Globus pallidus (tissue), 1 donor: ENCODE data around the gene ANKRD55.
"Not testable (repeated sequence)": the region's sequence is repeated elsewhere in the genome, so short reads cannot be mapped to it uniquely, and the experiment has no call there.

Source experiments
- DNase-seq: peaks from one replicate; pipeline ENCODE4 v3.0.0-alpha.2; 2015; ENCODE audit warnings: low spot score

ANKRD55 gene

DNA sequence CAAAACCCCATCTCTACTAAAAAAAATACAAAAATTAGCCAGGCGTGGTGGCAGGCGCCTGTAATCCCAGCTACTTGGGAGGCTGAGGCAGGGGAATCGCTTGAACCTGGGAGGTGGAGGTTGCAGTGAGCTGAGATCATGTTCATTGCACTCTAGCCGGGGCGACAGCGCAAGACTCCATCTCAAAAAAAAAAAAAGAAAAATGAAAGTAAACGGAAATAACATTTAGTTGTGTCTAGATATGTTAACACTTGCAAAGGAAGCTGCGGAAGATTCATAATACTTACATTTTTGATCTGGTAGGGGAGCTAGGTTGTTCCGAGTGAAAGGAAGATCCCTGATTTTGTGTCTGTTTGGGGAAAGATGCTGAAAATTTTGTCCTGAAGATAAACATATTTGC is 130.9 kb downstream of the ANKRD55 start:
- not testable (repeated sequence) for DNase-seq

GRCh38 chr5:56101180-56101579 is 131.9 kb downstream of the ANKRD55 start:
- DNase-seq: no peak

- DNase-seq: no peak
These were observed 132.5 kb downstream of the ANKRD55 start for GRCh38 chr5:56100439-56101176.

DNA sequence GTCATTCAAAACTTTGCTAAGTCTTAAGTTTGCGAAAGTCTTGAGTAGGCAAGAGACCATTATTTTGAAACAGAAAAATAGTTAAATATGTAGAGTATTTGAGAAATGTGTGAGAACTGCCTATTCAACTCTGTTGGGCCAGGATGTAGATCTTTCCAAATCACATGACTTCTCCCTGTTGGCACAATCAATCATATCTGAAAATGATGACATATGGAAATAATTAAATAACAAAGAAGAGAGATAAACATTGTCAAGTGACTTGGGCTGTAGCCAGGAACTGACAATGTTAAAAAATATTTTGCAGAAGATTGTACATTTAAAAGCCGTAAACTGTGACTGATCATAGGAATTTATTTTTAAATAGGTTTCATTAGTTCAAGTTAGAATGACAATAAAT is 133.8 kb downstream of the ANKRD55 start:
- DNase-seq: no peak

DNA sequence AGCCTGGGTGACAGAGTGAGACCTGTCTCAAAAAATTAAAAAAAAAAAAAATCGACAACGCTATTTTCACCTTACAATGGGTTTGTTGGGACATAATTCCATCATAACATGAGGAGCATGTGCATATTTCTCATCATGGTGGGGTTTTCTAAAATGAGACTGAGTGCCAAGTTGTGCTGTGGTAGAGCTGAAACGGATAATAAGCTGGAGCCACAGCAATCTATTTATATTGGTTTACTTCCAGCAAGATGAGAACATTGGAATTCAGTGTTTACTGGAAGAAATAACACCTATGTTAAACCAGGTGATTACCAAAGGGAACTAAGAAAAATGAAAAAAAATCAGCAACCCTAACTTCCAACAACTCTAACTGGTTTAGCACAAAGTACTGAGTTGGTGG is 136.1 kb downstream of the ANKRD55 start:
- no peak for DNase-seq

DNA sequence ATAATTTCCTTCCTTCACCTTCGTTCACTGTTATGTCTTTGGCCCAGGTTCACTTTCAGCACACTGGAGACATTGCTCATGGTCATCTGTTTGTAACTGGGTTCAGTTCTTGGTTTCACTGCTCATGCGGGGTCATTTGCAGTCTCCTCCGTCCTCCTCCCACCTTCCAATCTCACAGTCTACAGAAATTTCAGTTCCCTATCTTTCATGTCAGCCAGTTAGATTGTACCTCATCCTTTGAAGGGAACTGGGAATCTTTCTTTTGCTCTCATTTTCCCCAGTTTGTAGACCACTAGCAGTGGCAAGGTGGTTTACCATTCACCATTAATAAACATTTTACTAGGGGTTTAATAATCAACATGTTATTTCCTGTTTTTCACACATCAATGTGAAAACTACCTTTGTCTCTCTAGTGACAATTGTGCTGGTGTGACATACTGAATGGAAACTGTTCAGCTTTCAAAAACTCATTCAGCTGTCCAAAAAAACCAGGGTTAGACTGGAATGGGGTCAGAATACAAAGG is 137.5 kb downstream of the ANKRD55 start:
- DNase-seq: peak; percentile 40

DNA sequence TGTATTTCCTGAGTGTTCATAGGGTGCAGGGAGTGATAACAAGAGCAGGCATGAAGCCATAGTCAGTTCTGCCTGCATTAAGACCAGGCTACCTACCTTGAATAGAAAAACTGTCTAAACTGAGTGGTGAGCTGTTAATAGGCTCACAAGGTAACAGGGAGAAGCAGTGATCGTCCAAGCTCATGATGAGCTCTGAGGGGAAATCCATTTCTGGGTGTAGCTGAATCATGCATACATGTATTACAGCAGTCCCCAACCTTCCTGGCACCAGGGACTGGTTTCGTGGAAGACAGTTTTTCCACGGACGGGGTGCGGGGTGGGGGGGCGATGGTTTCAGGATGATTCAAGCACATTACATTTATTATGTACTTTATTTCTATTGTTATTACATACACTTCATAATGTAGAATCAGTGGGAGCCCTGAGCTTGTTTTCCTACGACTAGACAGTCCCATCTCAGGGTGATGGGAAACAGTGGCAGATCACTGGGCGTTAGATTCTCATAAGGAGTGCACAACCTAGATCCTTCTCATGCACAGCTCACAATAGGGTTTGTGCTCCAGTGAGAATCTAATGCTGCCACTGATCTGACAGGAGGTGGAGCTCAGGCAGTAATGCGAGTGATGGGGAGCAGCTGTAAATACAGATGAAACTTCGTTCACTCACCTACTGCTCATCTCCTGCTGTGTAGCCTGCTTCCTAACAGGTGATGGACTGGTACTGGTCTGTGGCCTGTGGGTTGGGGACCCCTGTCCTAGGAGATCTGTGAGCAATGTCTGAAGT is 138.4 kb downstream of the ANKRD55 start:
- no peak for DNase-seq

- no peak for DNase-seq
These were observed 139.2 kb downstream of the ANKRD55 start for GRCh38 chr5:56093970-56094369.

DNA sequence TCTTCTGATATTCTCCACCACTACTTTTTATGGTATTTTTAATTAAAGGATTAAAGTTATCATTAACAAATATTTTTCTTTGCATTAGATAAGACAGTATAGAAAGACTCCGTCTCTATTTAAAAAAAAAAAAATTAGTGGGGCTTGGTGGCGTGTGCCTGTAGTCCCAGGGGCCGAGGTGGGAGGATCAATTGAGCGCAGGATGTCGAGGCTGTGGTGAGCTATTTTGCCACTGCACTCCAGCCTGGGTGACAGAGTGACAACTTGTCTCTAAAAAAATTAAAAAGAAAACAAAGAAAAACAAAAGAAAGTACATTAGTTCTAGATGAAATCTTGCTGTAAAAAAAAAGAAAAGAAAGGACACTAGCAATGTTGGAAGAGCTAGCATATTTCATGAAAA is 141.0 kb downstream of the ANKRD55 start:
- no peak for DNase-seq

DNA sequence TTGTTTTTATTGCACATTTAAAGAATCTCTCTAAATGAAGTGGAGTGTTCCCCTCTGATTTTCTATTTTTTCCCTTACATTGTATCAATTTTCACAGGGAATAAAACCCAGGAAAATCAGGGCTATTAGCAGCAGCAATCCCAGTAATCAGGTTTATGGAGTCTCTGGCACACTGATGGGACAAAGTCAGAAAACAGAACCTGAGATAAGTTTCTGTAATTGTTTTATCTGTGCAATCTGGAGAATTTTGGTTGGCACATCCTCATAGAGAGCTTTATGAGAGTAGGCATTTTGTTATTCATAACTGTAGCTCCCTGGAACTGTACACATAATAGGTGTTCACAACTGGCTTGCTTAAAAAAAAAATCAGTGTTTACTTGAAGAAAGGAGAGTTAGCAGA is 141.5 kb downstream of the ANKRD55 start:
- DNase-seq: no peak

DNA sequence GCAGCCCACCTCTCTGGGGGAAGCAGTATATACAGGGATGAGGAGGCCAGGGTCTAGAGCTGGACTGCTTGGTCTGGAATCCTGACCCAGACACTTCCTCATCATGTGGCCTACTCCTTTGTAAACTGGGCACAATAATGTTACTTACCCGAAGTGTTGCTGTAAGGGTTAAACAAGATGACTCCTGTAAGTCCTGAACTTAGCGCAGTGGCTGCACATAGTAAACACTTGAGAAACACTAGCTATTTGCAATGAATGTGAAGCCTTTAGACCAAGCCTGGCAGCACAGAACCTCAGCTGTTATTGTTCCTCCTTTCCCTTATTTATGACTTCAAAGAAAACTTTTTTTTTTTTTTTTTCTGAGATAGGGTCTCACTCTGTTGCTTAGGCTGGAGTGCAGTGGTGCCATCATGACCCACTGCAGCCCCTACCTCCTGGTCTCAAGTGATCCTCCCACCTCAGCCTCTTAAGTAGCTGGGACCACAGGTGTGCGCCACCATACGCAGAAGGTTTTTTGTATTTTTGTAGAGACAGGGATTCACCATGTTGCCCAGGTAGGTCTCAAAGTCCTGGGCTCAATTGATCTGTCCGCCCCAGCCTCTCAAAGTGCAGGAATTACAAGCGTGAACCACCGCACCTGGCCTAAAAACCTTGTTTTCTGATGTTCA is 142.2 kb downstream of the ANKRD55 start:
- no peak for DNase-seq

DNA sequence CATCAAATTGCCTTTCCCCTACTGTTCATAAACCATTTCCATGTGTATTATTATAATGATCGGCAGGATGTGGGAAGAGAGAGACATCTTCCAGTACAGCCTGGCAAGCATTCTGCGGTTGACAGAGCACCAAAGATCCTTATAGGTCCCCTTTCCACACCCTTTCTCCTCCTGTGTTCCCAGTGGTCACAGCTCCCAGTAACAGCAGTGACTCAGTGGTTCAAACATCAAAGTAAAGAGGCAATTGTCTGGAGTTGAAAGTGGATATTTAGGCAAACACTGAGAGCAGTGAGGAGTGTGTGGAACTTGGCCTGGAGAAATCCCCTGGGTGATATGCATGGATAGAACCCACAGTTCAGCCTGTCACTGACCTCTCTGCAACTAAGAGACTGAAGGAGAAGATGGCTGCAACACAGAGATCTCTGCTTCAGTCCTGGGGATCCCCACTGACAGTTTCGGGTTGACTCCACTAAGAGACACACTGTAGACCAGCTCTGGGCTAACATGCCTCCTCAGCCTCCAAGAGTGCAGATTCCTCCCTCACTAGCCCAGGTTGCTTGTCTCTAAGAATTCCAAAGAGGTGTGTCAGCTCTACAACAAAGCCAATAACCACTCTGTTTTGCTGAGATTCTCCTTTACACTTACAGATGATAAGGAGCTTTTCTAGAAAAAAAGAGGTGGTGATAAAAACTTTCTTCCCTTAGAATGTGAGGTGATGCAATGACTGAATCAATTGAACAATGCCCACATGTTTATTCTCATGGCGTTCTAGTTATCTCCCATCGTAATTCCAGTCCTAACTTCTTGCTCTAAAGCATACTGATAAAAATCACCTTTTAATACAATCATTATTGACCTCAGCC is 143.9 kb downstream of the ANKRD55 start:
- no peak for DNase-seq

GRCh38 chr5:56088431-56088949 is 144.6 kb downstream of the ANKRD55 start:
- DNase-seq: no peak

GRCh38 chr5:56085193-56085592 is 147.9 kb downstream of the ANKRD55 start:
- no peak for DNase-seq

DNA sequence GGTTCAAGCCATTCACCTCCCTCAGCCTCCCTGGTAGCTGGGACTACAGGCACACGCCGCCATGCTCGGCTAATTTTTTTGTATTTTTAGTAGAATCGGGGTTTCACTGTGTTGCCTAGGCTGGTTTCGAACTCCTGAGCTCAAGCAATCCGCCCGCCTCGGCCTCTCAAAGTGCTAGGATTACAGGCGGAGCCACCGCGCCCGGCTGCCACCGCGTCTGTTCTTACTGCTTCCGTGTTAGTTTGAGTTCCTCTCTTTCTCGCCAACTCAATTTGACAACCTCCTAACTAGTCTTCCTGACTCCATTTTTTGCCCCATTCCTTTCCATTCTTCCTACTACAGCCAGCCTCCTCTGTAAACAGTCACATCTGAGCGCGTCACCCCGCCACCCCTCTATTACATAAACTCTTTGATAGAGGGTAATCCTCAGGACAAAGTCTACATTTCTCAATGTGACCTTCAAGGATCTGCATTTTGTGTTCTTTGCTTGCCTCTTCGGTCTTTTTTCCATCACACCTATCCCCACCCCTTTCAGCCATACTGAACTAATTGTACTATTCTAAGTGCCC is 149.8 kb downstream of the ANKRD55 start:
- no peak for DNase-seq

DNA sequence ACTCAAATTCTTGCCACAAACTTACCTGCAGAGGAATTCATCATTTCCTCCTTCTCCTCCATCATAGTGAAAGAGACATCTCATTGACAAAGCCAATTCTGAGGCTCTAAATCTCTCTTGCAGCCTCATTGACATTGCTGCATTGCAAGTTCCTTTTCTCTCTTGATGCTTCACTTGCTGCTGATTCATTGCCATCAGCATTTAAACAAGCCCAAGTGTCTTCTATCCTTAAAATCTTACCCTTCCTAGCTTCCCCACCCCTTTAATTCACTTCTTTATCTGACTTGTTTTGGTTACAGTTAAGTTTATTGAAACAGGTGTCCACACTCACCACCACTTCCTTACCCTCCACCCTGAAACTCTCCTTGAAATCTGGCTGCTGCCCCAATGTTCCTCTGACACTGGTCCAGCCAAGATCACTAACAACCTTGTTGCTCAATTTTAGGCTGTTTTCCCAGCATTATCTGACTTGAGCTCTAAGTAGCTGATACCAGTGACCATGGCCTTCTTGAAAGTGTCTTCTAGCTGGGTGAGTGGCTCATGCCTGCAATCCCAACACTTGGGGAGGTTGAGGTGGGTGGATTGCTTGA is 152.0 kb downstream of the ANKRD55 start:
- not testable (repeated sequence) for DNase-seq

GRCh38 chr5:56080375-56081052 is 152.6 kb downstream of the ANKRD55 start:
- DNase-seq: no peak

DNA sequence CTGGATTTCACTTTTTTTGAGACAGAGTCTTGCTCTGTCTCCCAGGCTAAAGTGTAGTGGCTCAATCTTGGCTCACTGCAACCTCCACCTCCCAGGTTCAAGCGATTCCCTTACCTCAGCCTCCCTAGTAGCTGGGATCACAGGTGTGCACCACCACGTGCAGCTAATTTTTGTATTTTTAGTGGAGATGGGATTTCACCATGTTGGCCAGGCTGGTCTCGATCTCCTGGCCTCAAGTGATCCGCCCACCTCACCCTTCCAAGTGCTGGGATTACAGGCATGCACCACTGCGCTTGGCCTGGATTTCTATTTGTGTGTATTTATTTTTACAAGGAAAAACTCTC is 154.0 kb downstream of the ANKRD55 start:
- DNase-seq: not testable (repeated sequence)

- no peak for DNase-seq
These were observed 154.6 kb downstream of the ANKRD55 start for GRCh38 chr5:56078278-56079156.
